GM12864 (cell line): ENCODE measurements around the gene MTHFD1L.

ENCODE experiments used
- DNase-seq: peaks from one replicate; pipeline ENCODE4 v3.0.0-alpha.2; 2011; ENCODE audit warnings: low read depth
- H3K4me3 ChIP-seq: 2 replicates; pipeline ENCODE4 v1.5.1; 2011; ENCODE audit warnings: mild to moderate bottlenecking, low read depth, low read length, control low read depth
- TF ChIP-seq, protein P1 (sequence below): IDR thresholded peaks from 2 replicates; pipeline ENCODE4 v1.5.1; 2011; ENCODE audit warnings: low read depth, mild to moderate bottlenecking, moderate library complexity, low read length, control low read depth, inconsistent platforms; ENCODE audit errors: missing control alignments

MTHFD1L gene

DNA sequence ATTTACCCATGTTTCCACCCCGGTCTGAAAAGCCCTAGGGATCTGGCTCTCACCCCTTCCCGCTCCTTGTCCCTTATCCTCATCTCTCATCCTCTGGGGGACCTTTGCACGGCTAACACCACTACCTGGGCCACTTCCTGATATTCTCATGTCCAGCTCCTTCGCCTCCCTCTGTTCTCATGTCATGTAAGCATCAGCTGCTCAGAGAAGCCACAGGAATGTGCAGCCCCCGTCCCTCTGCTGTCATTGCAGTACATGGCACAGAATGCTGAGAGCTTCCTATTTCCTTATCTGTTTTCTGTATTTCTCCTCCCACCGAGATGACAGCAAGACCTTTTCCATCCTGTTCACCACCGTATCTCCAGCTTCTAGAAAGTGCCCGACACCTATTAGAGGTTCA lies 102.4 kb downstream of the MTHFD1L start:
- TF ChIP-seq, protein P1, sequence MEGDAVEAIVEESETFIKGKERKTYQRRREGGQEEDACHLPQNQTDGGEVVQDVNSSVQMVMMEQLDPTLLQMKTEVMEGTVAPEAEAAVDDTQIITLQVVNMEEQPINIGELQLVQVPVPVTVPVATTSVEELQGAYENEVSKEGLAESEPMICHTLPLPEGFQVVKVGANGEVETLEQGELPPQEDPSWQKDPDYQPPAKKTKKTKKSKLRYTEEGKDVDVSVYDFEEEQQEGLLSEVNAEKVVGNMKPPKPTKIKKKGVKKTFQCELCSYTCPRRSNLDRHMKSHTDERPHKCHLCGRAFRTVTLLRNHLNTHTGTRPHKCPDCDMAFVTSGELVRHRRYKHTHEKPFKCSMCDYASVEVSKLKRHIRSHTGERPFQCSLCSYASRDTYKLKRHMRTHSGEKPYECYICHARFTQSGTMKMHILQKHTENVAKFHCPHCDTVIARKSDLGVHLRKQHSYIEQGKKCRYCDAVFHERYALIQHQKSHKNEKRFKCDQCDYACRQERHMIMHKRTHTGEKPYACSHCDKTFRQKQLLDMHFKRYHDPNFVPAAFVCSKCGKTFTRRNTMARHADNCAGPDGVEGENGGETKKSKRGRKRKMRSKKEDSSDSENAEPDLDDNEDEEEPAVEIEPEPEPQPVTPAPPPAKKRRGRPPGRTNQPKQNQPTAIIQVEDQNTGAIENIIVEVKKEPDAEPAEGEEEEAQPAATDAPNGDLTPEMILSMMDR = no peak
- DNase-seq = no peak
- H3K4me3 ChIP-seq = no peak overlapping the region

DNA sequence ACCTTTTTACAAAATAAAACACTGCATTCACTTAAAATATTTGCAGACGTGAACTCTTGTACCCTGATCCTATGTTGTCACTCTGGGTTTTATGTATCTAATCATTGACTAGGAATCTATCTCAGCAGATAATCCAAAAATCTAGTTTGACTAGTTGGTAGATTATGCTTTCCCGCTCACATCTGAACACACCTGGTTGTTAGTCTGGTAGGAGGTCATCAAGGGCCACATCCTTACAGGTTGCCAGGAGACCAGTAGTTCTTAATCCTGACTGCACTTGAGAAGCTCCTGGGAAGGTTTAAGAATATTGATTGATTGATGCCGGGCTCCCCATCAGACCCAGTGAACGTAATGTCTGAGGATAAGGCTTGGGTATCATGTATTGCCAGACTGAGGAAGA lies 104.4 kb downstream of the MTHFD1L start:
- no peak overlapping the region for H3K4me3 ChIP-seq
- DNase-seq = no peak
- TF ChIP-seq, protein P1 = no peak

DNA sequence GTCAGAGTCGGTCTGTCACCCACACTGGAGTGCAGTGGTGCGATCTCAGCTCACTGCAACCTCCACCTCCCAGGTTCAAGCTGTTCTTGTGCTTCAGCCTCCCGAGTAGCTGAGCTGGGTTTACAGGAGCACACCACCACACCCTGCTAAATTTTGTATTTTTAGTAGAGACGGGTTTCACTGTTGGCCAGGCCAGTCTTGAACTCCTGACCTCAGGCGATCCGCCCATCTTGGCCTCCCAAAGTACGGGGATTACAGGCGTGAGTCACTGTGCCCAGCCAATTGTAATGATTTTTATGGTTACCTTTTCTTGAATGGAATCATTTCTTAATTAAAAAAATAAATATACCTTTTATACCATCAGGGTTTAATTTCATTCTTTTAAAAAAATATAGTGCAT lies 105.7 kb downstream of the MTHFD1L start:
- TF ChIP-seq, protein P1 = no peak
- H3K4me3 ChIP-seq = no peak overlapping the region
- DNase-seq = no peak

DNA sequence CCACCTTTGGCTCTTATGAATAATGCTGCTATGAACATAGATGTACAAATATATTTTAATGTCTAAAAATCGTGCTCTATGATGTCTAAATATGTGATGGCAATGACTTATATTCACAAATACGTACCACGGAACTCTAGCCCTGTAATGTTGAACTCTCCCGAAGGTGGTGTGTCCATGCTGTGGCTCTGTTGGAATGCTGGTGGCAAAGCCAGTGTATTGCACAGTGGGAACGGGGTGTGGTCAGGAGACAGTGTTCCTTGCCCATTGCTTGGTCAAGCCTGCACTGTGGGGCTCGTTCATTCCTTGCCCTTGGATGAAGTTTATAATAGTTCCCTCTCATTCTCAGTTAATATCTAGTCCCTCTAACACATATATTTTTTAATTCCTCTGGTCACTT lies 109.6 kb downstream of the MTHFD1L start:
- DNase-seq = no peak
- TF ChIP-seq, protein P1 = no peak
- no peak overlapping the region for H3K4me3 ChIP-seq

DNA sequence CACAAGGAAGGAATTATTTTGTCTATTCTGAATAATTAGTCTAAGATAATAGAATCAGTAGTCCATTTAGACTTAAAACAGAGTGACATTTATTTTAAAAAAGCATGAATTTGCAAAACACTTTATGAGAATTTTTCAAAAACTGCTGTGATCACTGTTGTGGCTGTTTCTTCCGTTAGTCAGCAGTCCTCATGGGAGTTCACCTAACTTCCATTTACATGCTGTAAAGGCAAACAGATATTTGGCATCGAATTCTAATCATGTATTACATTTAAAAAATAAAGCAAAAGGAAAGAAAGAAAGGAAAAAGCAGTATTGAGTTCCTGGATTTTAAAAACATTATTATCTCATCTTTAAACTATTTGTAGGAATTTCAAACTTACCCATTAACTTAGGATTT lies 111.8 kb downstream of the MTHFD1L start:
- TF ChIP-seq, protein P1 = no peak
- DNase-seq = no peak

DNA sequence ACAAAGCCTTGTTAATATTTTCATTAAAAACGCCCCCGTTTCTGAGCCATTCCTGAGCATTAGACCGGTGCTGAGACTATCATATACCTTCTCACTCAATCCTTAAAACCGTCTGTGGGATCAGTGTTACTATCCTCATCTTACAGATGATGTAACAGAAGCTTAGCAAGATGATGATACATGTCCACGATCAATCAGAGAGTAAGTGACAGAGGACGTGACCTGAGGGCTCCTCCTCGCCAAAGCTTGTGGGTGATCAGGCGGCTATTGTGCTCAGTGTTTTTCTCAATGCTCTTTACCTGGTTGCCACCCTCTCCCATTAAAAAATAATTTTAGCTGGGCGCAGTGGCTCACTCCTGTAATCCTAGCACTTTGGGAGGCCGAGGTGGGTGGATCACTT lies 113.1 kb downstream of the MTHFD1L start:
- DNase-seq = no peak
- TF ChIP-seq, protein P1 = no peak
- no peak overlapping the region for H3K4me3 ChIP-seq

More for the DNA sequence above, 111.8 kb downstream of the MTHFD1L start:
- H3K4me3 ChIP-seq = no peak overlapping the region

DNA sequence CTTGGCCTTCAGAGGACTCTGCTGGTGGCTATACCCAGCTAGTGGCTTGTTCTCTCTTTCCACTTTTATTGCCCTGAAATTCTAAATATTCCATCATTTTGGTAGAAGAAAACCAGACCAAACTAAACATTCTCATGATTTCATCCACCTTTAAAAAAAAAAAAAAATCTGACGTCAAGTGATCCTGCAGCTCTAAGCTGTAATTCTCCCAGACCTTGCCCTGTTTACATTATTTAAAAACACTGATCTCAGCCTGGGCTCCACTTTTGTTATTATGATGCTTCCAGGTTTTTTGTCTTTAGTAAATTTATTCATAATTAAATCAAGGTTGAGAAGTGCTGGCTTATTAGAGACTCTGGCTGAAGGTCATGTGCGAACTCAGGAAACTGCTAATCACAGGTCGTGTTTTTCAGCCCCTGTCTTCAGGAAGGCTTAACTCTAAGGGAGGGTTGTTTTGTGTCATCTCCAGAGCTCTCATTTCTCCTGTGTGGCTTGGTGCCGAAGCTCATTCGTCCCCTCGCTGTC lies 114.4 kb downstream of the MTHFD1L start:
- TF ChIP-seq, protein P1 = no peak
- DNase-seq = no peak
- no peak overlapping the region for H3K4me3 ChIP-seq
